Measurements from ENCODE around the gene SMARCA4. TPM values are rescaled to one million over a fixed set of nuclear protein-coding genes. Genes with fewer than 3 reads are reported as not detected.
"Not testable (repeated sequence)": the region's sequence is repeated elsewhere in the genome, so short reads cannot be mapped to it uniquely, and the experiment has no call there.

SMARCA4 gene
- total RNA-seq, 1 donor from 2014 or later: 34.7 TPM

- ATAC-seq (ENCODE audit: poor library complexity): peak; percentile 3
- no peak for DNase-seq
- intact Hi-C loops (cut with DNase I): no loop called here
Observed at GRCh38 chr19:10927730-10928562, 32.9 kb upstream of the SMARCA4 start.

- peak; percentile 98 for ATAC-seq (ENCODE audit: poor library complexity)
- peak; percentile 97 for DNase-seq
- intact Hi-C loops (cut with DNase I): no loop called here
Observed at GRCh38 chr19:10928563-10929401, 32.0 kb upstream of the SMARCA4 start, which contains the start of the genes TIMM29 and YIPF2. Gene TIMM29 (plus strand): TSS chr19:10928811. CDS start chr19:10928823, 12 bp downstream. Gene YIPF2 (minus strand): TSS chr19:10928639. CDS start chr19:10928410, 229 bp downstream.

- ATAC-seq (ENCODE audit: poor library complexity) (no peak), DNase-seq (no peak)
- intact Hi-C loops (cut with DNase I): no loop called here
Observed at GRCh38 chr19:10929402-10929794, 31.4 kb upstream of the SMARCA4 start.

GRCh38 chr19:10935371-10936059 lies 25.3 kb upstream of the SMARCA4 start:
- DNase-seq: no peak
- no peak for ATAC-seq (ENCODE audit: poor library complexity)
- intact Hi-C loops (cut with DNase I): no loop called here

- DNase-seq (no peak), ATAC-seq (ENCODE audit: poor library complexity) (peak; percentile 83)
- intact Hi-C loops (cut with DNase I): no loop called here
Observed at GRCh38 chr19:10936661-10937084, 24.2 kb upstream of the SMARCA4 start.

GRCh38 chr19:10941649-10942048 lies 19.2 kb upstream of the SMARCA4 start:
- ATAC-seq (ENCODE audit: poor library complexity); intact Hi-C loops (cut with DNase I): not testable (repeated sequence)

GRCh38 chr19:10943412-10943811 lies 17.4 kb upstream of the SMARCA4 start:
- ATAC-seq (ENCODE audit: poor library complexity); intact Hi-C loops (cut with DNase I); DNase-seq: not testable (repeated sequence)

More at GRCh38 chr19:10941649-10942048, 19.2 kb upstream of the SMARCA4 start:
- DNase-seq: not testable (repeated sequence)

DNA sequence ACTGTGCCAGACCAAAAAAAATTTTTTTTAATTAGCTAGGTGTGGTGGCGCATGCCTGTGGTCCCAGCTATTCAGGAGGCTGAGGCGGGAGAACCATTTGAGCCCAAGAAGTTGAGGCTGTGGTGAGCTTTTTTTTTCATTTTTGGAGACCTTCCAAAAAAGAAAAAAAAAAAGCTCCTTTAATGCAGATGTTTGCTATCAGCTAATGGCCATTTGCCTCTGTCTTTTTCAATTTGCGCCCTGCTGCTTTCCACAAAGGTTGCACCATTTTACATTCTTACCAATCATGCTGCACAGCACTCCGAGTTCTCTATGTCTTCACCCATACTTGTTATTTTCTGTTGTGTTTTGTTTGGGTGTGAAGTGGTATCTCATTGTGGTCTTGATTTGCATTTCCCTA lies 15.6 kb upstream of the SMARCA4 start:
- intact Hi-C loops (cut with DNase I): no loop called here
- DNase-seq: no peak

GRCh38 chr19:10946958-10947657 lies 13.7 kb upstream of the SMARCA4 start:
- DNase-seq (no peak), ATAC-seq (ENCODE audit: poor library complexity) (no peak)
- intact Hi-C loops (cut with DNase I): no loop called here

More for the DNA sequence above, 15.6 kb upstream of the SMARCA4 start:
- ATAC-seq (ENCODE audit: poor library complexity): no peak

DNA sequence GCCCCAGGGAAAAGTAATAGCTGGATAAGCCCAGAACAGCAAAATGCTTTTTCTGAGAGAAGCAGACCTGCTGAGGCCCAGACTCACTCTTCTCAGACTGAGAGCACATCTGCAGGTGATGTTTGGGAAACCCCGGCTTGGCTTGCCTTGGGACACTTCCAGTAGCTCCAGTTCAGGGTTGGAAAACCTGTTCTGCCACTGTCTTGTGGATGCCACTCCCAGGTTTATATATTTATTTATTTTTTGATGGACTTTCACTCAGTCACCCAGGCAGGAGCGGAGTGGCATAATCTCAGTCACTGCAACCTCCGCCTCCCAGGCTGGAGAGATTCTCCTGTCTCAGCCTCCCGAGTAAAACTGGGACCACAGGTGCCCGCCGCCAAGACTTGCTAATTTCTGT lies 8.0 kb upstream of the SMARCA4 start:
- no peak for DNase-seq
- no peak for ATAC-seq (ENCODE audit: poor library complexity)
- intact Hi-C loops (cut with DNase I): no loop called here

DNA sequence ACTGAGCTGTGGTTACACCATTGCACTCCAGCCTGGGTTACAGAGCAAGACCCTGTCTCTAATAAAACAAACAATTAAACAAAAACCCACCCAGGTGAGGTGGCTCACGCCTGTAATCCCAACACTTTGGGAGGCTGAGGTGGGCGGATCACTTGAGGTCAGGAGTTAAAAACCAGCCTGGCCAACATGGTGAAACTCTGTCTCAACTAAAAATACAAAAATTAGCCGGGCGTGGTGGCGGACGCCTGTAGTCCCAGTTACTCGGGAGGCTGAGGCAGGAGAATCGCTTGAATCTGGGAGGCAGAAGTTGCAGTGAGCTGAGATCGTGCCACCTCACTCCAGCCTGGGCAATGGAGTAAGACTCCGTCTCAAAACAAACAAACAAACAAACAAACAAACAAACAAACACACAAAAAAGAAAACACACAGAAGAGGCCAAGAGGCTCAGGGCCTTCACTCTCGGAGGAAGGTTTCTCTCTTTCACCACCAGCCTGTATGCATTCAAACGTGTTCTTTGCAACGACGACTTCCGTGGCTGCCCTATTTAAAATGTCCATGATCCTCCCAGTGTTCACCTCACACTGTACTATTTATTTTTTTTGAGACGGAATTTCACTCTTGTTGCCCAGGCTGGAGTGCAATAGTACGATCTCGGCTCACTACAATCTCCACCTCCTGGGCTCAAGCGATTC lies 1.4 kb upstream of the SMARCA4 start:
- DNase-seq; ATAC-seq (ENCODE audit: poor library complexity); intact Hi-C loops (cut with DNase I): not testable (repeated sequence)

- intact Hi-C loops (cut with DNase I): no loop called here
- ATAC-seq (ENCODE audit: poor library complexity) (peak; percentile 46), DNase-seq (peak; percentile 47)
Observed at GRCh38 chr19:10961073-10961860, 437 bp downstream of the SMARCA4 start.

DNA sequence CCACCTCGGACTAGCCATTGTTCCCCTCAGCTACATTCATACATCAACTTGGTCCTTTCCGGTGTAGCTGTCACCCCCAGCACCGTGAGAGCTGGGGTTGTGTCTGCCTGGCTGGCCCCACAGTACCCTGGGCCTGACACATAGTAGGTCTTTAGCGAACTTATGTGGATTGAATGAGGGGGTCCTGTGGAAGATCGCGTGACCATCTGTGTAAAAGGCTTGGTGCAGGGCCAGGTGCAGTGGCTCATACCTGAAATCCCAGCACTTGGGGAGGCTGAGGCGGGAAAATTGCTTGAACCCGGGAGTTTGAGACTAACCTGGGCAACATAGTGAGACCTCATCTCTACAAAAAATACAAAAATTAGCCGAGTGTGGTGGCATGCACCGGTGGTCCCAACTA lies 2.0 kb downstream of the SMARCA4 start:
- DNase-seq (no peak), ATAC-seq (ENCODE audit: poor library complexity) (no peak)
- intact Hi-C loops (cut with DNase I): no loop called here

DNA sequence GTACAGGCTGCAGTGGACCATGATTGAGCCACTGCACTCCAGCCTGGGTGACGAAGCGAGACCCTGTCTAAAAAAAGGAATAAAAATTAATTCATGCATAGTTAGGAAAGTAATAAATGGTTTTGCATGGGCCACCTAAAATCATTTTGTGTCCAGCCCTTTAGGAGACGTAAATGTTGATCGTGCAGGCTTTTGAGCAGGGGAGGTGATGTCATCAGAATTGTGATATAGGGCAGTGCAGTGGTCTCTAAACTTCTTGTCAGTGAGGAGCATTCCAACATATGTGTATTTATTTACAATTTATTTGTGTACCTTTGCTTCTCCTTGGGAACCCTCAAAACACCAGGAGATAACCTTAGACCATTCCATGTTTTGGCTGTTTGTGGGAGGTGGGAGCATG lies 3.0 kb downstream of the SMARCA4 start:
- intact Hi-C loops (cut with DNase I): no loop called here
- ATAC-seq (ENCODE audit: poor library complexity) (no peak), DNase-seq (no peak)

DNA sequence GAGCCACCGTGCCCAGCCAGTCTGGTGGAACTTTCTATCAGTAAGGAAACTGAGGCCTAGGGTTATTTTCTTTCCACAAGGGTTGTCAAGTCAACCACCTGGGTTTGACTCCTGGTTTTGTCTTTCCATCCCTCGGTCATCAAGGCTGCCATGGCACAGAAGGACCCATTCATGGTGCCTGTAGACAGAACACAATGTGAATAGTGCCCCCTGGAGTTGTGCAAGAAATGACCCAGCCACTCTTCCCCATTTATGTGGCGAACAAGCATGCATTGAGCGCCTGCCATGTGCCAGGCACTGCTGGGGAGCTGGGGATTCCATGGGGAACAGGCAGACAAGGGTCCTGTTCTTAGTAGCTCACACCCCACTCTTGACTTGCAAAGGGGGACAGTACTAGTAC lies 4.1 kb downstream of the SMARCA4 start:
- ATAC-seq (ENCODE audit: poor library complexity) (no peak), DNase-seq (no peak)
- intact Hi-C loops (cut with DNase I): no loop called here

DNA sequence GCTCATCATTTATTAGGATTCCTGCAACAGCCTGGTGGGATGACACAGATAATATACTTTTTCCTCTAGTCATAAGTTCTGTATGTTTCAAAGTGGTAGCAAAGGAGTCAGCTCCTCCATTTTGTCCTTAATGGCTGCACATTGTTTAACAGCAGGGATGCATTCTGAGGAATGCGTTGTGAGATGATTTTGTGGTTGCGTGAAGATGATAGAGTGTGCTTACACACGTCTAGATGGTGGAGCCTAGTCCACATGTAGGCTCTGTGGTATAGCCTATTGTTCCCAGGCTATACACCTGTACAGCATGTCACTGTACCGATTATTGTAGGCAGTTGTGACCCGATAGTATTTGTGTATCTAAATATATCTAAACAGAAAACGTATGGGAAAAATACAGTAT lies 4.6 kb downstream of the SMARCA4 start:
- intact Hi-C loops (cut with DNase I): no loop called here
- DNase-seq (no peak), ATAC-seq (ENCODE audit: poor library complexity) (no peak)

DNA sequence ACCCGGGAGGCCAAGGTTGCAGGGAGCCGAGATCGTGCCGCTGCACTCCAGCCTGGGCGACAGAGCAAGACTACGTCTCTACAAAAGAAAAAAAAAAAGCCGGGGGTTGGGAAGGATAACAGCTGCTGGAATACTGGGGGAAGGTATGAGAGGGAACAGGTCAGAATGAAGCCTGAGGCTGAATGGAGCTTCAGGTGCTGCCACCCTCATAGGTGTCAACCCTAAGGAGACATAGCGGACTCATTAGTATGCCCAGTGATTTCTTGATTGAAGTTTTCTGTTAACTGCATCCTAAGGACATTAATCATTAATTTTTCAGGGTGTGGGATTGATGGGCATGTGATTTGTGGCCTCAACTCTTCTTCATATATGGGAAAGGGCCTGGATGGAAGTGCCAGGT lies 6.0 kb downstream of the SMARCA4 start:
- intact Hi-C loops (cut with DNase I): no loop called here
- DNase-seq: no peak
- no peak for ATAC-seq (ENCODE audit: poor library complexity)

Data from Right ventricle myocardium superior (tissue), 1 donor.